ENCODE results near the gene TMEM187.
A peak's percentile ranks its signal among the peaks of the same experiment; 100 is the strongest.

The TMEM187 gene

DNA sequence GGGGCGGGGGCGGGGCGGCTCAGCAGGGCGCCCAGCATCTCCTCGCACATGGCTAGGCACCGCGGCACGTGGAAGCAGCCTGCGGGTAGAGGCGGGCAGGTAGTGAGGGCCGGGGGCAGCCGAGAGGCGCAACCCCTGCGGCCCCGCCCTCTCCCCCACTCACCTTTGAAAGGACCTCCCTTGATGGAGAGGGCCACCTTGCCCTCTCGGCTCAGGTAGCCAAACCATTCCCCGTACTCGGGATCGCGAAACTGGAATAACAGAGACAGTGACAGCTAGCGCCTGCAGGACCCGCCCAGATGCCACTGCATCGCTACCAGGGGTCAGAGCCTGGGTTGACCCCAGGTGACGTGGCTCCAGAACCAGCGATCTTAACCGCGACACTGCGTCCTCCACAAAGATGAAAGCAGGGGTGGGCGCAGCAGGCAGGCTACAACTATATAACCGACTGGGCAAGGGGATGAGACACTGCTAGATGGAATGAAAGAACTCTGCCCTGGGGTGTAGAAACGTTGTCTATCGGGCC is 37.2 kb upstream of the TMEM187 start:
- DNase-seq: no peak

DNA sequence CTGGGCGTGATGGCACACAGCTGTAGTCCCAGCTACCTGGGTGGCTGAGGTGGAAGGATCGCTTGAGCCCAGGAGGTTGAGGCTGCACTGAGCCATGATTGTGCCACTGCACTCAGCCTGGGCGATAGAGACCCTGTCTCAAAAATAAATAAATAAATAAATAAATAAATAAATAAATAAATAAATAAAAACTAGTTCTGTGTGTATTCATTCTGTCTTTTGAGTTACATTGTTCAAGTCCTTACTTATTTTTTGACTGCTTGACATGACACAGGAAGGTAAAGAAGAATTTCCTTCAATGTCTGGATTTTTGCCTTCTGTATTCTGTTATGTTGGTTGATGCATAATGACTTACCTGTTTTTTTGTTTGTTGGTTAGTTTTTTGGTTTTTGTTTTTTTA is 35.5 kb upstream of the TMEM187 start:
- DNase-seq: no peak

DNA sequence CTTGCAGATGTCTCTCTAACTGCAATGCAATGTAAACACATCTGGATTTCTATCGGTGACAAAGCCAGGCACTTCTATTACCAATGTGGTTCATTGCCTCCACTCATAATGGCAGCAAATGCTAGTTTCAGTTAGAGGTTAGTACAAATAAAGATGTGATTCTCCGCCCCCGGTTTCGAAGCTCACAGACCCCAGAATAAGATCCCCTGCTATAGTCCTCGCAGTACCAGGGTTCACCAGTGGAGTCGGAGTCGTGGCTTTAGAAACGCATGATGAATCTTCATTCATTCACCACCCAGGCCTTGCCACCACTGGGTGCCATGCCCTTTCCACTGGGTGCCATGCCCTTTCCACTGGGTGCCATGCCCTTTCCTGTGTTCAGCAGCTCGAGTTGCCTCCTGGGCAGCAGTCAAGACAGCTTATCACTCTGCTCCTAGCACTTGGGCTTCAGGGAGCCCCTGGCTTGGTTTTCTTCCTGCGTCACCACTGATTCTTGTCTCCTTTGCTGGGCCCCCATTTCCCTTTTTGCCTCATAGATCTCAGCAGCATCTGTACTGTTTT is 34.2 kb upstream of the TMEM187 start:
- no peak for DNase-seq

DNA sequence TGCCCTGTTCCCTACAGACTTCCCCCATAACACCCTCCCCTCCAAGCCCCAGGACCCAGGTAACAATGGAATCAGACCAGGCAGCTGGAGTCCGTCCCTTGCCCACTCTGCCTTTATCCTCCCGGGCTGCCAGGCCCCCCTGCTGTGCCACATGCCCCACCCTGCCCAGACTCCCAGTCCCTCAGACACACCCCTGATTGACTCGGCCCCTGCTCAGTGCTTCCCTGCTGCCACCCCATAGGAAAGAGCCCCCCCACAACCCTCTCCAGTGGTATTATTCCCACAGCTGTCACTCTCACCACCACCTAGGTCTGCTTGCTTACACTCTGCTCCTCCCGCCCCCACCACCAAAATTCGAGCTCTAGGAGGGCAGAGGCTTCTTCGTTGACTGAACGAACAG is 33.0 kb upstream of the TMEM187 start:
- no peak for DNase-seq

DNA sequence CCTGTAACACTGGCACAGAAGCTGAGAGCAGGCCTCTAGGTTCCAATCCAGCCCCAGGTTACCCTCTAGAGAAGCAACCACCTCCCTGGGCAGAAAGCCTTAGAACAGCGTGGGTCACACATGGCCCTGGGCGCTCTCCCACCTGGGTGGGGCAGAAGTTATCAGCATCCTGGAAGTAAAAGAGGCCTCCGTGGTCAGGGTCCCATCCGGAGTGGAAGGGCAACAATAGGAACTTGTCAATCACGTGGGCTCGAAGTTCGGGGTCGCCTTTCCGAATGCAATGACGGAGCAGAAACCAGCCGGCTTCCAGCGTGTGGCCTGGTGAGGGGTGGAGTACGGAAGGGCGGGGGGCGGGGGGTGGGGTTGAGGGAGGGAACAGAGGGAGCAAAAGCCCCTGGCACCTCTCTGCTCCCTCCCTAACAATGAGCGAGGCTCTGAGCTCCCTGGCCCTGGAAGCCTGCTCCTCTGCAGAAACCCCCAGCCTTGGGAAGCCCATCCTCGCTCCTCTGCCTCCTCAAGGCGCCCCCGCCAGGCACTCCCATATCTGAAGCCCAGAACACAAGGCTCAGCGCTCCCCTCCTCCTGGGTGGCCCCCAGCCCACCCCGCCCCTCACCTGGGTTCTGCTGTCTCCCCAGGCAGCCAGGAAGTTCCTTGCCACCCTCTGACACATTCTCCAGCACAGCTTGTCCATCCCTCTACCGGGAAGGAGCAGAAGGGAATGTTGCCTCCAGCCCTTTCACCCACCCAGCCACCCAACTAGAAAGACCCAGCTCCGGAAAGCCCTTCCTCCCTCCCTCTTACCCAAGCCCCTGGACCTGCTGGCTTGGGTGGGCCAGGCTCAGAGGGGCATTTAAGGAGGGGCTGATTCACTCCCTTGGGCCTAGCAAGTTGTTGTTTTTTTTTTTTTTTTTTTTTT is 31.0 kb upstream of the TMEM187 start:
- no peak for DNase-seq

DNA sequence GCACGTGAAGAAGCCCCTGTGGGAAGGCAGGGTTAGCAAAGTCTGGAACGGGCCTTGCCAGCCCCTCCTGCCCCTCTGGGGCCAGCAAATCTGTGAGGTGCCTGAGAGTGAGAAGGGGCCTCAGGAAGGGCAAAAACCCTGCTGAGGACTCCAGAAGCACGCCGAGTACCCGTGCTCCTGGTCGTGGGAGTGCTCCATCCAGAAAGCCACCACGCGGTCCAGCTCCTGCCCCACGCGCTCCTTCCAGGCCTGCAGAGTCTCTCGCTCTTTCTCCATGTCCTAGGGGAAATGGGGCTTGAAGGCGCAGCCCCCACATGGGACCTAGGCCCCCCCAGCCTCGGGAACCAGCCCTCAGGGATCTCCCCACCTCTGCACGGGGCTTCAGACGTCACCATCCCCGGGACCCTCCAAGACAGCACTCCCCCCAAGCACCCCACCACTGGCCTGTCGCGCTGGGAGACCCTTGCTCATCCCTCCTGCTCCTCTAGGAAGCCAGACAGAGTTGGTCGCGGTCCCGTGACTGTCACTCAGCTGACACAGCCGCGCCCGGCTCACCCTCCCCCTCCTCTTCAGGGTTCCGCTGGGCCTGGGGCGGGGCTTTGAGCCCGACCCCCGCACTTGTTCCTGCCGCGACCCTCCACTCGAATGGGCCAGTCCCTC is 28.3 kb upstream of the TMEM187 start, which contains the start of gene RENBP:
Gene RENBP, minus strand, starts transcription at position 504 of the 660 bp plus-strand sequence. Its CDS starts 33 bp downstream, at position 471.
- peak; percentile 57 for DNase-seq

DNA sequence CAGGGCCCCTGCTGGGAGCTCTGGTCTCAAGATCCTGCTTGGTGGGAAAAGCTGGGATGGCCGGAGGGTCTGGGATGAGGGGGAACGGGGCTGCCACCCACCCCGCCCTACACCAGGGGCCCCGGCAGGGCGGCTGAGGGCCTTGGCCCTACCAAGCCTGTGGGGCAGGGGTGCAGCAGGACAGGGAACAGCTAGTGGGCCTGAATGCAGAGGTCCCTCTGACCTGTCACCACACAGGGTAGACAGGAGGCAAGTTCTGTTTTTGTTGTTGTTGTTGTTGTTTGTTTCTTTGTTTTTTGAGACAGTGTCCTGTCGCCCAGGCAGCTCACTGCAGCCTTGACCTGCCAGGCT is 27.8 kb upstream of the TMEM187 start:
- DNase-seq: no peak

DNA sequence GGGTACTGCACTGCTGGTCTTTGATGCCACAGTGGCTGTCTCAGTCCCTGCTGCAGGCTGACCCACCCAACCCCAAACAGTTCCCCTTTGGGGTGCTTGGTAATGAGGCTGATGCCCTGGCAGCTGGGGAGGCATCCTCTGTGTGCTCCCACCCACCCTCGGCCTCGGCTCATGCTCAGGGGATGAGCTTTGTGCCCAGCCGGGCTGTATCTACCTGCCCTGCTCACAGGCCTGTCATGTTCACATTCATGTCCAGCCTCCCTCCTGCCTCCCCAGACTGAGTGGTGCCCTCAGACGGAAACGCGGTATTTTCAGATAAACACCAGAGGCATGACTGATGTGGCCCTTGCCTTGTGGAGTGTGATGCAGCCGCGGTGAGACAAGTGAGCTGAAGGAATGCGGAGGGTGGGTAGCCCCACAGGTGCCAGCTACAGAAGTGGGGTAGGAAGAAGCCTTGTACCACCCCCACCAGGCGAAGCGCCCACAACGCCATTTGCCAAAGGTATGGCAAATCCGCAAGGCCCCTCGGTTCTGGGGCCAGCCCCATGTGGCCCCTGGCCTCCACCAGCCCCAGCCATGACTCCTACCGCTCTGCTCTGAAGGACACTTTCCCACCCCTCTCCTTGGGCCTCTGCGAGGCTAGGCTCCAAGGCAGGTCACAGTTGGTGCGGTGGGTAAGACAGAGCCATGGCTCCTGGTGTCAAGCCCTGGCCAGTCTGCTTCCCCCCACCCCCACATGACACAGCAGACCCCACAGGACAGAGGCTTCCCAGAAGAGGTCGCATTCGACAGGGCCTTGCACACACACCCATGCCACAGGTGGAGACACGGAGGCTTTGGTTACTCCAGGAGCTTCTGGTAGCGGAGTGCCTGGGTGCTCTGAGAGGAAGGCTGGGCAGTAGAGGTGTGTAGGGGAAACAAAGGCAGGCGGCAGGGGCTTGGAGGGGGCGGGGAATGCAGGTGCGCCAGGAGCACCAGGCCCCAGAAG is 26.3 kb upstream of the TMEM187 start:
- no peak for DNase-seq

DNA sequence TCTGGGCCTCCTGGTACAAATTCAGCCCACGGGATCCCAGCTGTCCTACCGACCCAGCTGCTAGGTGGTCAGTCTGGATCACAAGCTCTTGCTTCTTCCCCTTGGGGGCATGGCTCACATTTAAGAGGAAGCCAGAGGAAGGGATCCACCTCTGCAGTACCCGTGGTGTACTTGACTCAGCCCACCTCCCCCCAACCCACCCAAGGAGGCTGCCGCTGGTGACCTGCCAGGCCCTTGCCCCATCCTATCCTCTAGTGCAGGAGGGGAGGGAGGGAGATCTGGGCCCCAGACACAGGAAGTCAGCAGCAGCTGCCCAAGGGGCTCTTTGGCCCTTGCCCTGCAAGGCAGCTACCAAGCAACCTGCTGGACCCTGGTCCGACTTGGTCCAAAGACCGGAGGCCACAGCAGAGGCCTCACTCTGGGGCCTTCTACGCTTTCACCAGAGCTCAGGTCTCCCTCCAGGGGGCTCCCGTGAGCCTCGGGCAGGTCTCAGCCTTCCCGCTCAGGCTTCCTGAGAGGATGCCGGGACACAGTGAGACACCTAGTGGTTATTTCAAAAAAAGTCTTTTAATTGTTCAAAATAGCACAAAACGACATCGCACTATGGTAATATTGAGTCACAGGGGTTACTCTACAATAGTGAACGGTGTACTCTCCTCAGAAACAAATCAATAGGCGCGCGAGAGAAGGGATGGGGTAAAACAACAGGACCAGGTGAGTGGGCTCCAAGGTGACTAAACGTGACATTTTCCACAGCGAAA is 25.4 kb upstream of the TMEM187 start:
- DNase-seq: peak; percentile 82

DNA sequence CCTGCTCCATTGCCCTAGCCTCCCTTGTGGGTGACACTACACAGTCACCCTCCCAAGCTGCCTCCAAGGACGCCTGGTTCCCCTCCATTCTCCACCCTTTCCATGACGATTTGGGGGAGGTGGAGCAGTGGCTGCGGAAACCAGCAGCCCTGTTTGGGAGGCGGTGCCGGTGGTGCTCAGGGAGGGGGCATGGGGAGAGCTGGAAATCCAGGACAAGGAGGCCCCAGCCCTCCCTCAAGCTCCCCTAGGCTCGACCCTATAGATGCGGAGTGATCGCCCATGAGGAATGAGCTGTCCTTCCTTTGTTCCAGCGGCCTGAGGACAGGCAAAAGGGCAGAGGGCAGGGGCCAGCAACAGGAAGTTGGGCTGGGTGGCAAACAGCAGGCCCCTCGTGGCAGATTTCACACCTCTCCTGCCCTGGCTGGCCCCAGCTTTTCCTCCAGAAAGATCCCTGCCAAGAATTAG is 24.5 kb upstream of the TMEM187 start:
- no peak for DNase-seq

DNA sequence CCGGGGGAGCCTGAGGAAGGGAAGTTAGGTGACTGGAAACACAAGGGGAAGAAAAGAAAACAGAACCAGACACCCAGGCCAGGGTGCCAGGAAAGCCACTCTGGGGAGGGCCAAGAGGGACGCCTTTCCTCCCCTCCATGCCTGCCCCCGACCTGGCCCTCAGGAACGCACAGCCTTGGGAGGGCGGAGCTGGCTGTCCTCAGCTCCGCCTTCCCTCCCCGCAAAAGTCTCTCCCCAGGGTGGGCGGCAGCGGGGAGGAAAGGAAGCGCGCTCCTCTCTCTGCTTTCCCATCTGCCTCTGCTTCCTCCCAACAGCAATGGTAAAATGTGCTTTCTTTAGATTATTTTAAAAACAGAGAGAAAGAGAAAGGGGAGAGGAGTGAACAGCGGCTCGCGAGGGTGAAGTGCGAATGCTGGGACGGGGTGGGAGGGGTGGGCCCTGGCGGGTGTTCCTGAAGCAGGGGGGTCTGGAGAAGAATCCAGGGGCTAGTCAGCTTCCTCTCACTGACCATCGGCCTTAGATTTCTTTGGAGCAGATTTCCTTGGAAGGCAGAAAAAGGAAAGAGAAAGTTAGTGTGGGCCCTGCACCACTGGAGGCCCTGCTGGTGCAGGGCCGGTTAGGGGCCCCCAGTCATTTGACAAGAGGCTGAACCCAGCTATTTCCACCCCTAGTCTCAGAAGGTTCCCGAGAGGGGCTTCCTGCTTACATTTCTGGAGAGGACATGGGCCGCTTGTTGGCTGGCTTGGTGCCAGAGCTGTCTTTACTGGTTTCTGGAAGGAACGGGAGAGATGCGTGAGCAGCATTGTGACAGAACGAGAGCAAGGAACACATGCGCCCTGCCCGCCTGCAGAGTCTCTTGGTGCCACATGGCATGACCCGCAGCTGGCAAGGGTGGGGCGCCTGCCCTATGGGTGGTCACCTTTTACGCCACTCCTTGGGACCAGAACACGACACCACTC is 23.4 kb upstream of the TMEM187 start:
- DNase-seq: no peak

DNA sequence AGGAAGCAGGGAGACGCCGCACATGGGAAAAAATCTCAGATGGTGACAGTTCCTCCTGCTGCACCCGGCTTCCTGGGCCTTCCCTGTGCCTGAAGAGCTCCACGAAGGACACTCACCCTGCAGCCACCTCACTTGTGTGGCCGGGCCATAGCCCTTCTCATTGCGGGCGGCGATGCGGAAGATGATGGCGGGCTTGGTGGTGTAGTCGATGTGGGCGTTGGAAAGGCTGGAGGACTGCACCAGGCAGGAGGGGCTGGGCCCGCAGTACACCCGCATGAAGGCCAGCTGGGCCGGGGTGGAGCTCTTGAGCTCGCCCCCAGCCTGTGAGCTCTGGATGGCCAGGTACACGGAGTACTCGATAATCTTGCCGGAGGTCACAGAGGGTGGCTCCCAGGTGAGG is 22.4 kb upstream of the TMEM187 start:
- DNase-seq: no peak

DNA sequence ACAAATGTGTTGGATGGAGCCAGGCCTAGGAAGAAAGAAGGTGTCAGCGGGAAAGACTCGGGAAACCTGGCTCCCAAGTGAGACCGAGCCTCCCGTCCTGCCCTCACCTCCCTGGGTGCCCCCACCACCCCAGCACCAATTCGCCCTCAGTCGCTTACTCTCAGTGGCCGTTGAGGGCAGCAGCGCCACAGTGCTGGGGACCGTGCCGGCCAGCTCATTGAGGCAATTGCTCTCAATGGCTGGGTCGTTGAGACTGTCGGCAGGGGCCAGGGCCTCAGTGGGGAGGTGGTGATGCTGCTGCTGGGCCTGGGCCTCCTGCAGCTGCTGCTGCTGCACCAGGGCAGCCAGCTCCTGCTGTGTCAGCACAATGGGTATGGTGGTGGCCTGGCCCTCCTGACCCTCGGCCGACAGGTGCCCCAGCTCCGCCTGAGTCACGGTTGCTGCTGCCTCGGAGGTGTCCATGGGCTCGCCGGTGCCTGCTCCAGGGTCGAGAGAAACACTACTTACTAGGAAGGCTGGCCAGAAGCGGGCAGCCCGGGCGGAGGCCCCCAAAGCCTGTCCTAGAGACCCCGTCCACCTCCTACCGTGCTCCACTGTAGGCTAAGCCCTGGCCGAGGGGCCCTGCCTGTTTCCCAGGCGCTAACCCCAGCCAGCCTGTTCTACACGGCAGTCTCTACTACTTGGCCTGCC is 20.7 kb upstream of the TMEM187 start:
- no peak for DNase-seq

DNA sequence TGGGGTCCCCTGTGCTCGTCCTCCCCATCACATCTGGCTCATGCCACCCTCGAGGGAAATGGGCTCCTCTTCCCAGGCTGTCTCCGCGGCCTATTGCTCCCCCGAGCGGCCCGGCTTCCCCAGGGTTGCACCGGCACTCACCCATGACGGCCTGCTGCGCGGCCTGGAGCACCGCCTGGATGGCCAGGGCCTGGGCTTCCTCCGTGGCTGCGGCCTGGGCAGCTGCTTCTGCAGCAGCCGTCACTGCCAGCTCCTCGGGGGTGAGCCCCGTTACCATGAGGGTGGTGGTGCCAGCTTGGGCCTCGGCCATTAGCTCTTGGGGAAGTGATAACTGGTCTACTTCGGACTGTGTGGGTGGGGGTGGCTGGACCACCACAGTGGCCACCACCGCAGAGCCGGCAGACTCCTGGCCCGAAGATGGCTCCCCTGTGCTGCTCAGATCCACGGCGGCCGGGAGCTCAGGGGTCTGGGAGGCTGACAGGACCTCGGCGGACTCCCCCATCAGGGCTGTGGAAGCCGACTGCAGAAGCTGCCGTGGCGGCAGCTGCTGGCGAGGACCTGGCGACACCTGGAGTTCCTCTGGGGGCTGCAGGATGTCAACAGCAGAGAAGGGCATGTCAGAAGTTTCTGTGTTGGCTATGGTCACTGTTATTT is 20.1 kb upstream of the TMEM187 start:
- no peak for DNase-seq

DNA sequence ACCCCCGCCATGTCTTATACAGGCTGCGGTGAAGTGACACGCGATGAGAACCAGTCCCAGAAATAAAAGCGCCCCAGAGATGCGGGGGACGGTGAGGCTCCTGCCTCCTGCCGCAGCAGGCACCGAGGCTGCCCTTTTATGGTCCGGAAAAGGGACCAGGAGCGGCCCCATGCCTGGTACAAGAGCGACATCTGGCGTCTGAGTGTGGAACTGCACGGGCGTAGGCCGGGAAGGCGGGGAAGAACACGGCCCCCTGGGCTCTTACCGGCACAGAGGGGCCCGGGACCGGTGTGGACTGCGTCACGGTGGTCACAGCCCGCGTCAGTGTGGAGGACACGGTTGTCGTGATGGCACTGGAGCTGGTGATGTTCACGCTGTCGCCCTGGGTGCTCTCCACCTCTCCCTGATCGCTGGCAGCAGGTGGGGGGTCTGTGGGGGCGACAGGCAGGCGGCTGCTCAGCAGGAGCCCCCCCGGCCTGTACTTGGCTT is 19.2 kb upstream of the TMEM187 start:
- peak; percentile 89 for DNase-seq

DNA sequence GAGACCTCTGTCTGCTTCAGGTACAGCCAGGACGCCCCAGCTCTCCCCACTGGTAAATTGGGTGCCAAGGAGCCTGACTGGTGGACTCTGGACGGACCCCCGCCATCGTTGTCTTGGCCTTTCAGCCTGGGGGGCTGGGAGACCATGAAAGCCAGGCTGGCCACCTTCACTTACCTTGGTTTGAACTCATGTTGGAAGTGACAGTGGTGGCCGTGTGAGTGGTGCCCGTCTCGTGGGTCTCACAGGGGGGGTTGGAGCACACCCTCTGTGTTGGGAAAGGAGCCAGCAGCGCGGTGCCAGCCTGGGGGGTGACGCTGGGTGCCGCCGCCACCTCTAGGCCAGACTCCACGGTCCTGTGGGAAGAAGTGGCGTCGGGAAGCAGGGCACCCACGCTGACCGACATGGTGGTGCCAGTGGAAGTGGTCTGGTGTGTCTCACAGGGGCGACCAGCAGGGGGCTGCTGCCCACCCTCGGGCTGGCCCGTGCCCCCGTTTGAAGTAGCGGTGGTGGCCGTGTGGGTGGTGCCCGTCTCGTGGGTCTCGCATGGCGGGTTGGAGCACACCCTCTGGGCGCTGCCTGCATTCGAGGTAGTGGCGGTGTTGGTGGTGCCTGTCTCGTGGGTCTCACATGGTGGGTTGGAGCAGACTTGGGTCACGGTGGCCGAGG is 18.5 kb upstream of the TMEM187 start:
- no peak for DNase-seq

DNA sequence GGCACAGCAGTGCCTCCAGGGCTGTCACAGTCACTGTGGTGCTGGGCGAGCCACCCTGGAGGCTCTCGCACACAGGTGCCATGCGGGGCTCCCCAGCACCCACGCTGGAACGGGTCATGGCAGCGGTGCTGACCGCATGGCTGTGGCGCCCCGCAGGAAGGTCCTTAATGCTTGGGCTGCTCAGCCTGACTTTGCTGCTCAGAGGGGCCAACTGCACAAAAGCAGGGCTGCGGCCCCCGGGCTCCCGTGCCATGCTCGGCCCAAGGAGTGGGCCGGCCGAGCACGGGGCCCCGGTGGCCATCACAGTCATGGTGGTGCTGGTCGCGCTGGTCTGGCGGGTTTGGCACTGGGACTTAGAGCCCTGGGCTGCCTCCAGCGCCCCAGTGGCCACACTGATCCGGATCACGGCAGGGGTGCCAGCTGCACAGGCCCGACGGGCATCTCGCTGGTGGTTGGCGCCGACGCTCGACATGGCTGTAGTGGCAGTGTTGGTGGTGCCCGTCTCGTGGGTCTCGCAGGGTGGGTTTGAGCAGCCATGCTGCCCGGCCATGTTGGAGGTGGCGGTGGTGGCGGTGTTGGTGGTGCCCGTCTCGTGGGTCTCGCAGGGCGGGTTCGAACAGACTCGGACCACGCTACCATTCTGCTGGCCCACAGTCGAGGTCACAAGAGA is 17.9 kb upstream of the TMEM187 start:
- no peak for DNase-seq

DNA sequence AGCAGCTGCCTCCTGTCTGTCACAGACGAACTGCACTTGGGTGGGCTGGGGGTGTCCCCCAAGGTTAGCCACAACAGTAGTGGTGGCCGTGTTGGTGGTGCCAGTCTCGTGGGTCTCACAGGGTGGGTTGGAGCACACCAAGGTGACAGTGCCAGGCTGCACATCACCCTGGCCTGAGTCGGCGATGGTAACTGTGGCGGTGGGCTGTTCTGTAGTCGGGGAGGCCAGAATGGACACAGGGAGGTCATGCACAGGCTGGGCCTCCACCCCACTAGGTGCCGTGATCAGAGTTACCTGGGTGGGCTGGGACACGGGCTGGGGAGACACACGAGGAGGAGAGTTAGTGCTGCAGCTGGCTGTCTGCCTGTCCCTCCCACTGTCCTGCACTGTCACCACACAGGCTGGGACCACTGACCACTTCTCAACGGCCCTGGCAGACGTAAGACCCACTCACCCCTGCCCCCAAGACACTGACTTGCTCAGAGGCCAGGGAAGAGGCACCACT is 17.3 kb upstream of the TMEM187 start:
- no peak for DNase-seq
